Right lobe of liver (tissue), 6 donors: ENCODE measurements around the gene NBEA. TPM values are rescaled to one million over a fixed set of nuclear protein-coding genes. Genes with fewer than 3 reads are reported as not detected.

Experiments used
- ATAC-seq, 4 donors: fragments of 200-7000 bp; cut with Tn5 transposase; one replicate each; pipeline ENCODE4 v1.9.1; 2020; ENCODE audit warnings: mild to moderate bottlenecking in 4 of 4, moderate library complexity in 4 of 4
- DNase-seq, 3 donors: peaks; one replicate each; pipeline ENCODE4 v3.0.0-alpha.2; 2020
- H3K27ac ChIP-seq, 3 donors: fragments of 200-600 bp; one replicate each; pipeline ENCODE4 v1.8.0; 2022
- H3K27me3 ChIP-seq, 2 donors: fragments of 200-600 bp; one replicate each; pipeline ENCODE4 v1.8.0; 2022
- H3K36me3 ChIP-seq, 4 donors: fragments of 200-600 bp; sonication (generic) in 1 of 4; one replicate each; pipeline versions ENCODE4 v1.5.1 to v1.8.0; 2017 to 2022; ENCODE audit warnings: control low read depth in 1 of 4
- H3K4me1 ChIP-seq, 4 donors: fragments of 200-600 bp; sonication (generic) in 1 of 4; one replicate each; pipeline versions ENCODE4 v1.5.1 to v1.8.0; 2017 to 2022; ENCODE audit warnings: control low read depth in 1 of 4
- H3K4me3 ChIP-seq, 3 donors: fragments of 200-600 bp; one replicate each; pipeline ENCODE4 v1.8.0; 2022
- H3K9me3 ChIP-seq, 4 donors: fragments of 200-600 bp; sonication (generic) in 1 of 4; one replicate each; pipeline versions ENCODE4 v1.5.1 to v1.8.0; 2017 to 2022; ENCODE audit warnings: control low read depth in 1 of 4
- CTCF ChIP-seq, 4 donors: fragments of 200-600 bp in 3 of 4; fragments of 450-650 bp in 1 of 4; IDR thresholded peaks; one replicate each; pipeline versions ENCODE4 v1.5.1 to v1.8.0; 2016 to 2022; ENCODE audit warnings: antibody characterized with exemption in 4 of 4, mild to moderate bottlenecking in 2 of 4
- POLR2A ChIP-seq: fragments of 450-650 bp; IDR thresholded peaks from one replicate; pipeline ENCODE4 v1.6.1; 2017; ENCODE audit warnings: antibody characterized with exemption, mild to moderate bottlenecking
- WGBS: methylation state at CpG from one replicate; pipeline ENCODE4 v1.1.6; 2018; ENCODE audit warnings: low coverage, low lambda C conversion rate; ENCODE audit not compliant: insufficient coverage; ENCODE audit errors: missing lambda C conversion rate; 5-methylcytosine and 5-hydroxymethylcytosine counted together
- intact Hi-C, 2 donors: fragments of 100-400 bp; cut with DNase I; formaldehyde crosslinking; loops; one replicate each; pipeline versions ENCODE4 v1.11.2 to v1.14.1; 2022
- total RNA-seq, 6 experiments: library from RNA; depleted of rRNA in 2 of 6; stranded (reverse); fragments of >200 nt in 2 of 6; fragmentation: NEBNext Ultra II Directional in 3 of 6; extraction: Animal tissue kit (Norgen Biotek cat#: 25700) in 3 of 6; gene quantifications; one replicate each; pipeline versions ENCODE4 v1.1.0 to v1.2.4, GENCODE V29; 2016 to 2023
- donor health status: DM: no; HTN: yes; CAD: no.
- donor health status: DM: no; HTN: no; CAD: no.
- donor health status: DM: no; HTN: no; CAD: no.
- donor health status: DM: no; HTN: yes; CAD: no.
- donor health status: DM: no; HTN: yes; CAD: no.

NBEA gene
- total RNA-seq, 6 experiments from 2014 or later: 0.62 to 1.7 (median 0.75) TPM

DNA sequence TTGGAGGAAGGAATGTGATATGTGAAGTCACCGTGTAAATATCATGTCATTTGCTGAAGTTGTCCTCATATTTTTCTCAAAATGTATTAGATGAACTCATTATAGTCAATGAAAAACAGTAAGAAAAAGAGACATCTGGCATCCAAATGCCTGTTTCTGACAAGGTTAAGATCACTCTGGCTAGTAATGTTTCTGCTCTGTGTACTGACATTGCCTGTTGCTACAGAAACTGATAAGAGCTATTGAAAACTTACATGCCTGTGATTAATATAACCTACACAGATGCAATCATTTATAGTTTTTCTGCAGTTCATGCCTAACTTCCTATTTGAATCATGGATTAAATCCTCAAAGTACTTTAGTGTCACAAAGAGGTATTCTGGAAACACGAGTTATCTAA lies 249.8 kb downstream of the NBEA start:
- Histone ChIP-seq H3K4me3 (no peak overlapping the region), H3K9me3 (no peaks in the 10 kb centered on the region), H3K36me3 (no peaks in the 10 kb centered on the region), H3K27ac (no peak overlapping the region), H3K27me3 (no peaks in the 10 kb centered on the region), H3K4me1 (no peaks in the 10 kb centered on the region)
- intact Hi-C loops: no loop called here
- no peak for ATAC-seq
- no peak for DNase-seq
- 85% methylated on average over 2 of the region's 2 CpGs for WGBS
- no peak for TF ChIP-seq POLR2A

- no peak overlapping the region for H3K27ac ChIP-seq
- no peaks in the 10 kb centered on the region for H3K36me3 ChIP-seq
- intact Hi-C loops: no loop called here
- ATAC-seq: no peak
- no peak overlapping the region for H3K4me3 ChIP-seq
- H3K9me3 ChIP-seq: no peaks in the 10 kb centered on the region
- TF ChIP-seq CTCF (IDR thresholded peaks at IDR 0.05): no peak
- no peak for TF ChIP-seq POLR2A
- H3K27me3 ChIP-seq: no peaks in the 10 kb centered on the region
- H3K4me1 ChIP-seq: no peaks in the 10 kb centered on the region
- no peak for DNase-seq
- WGBS: 85% methylated on average over 8 of the region's 8 CpGs
Measured at GRCh38 chr13:35198613-35199200, 256.6 kb downstream of the NBEA start.

DNA sequence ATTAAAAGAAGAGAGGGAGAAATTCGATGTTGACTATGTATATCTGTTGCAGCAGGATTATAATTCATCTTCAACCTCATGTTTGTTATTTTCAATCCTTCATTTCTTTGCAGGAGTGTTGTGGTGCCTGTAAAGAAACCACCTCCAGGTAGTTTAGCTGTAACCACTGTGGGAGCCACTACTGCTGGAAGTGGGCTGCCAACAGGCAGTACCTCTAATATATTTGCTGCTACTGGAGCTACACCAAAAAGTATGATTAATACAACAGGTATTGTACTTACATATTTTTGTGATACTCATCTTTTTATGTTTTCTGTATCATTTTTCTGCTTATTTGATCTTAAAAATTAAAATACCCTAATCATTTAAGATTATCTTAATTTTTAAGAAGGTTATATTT lies 266.5 kb downstream of the NBEA start:
- no peaks in the 10 kb centered on the region for H3K27me3 ChIP-seq
- TF ChIP-seq CTCF (IDR thresholded peaks at IDR 0.05) (no peak), POLR2A (no peak)
- H3K9me3 ChIP-seq: no peaks in the 10 kb centered on the region
- intact Hi-C loops: no loop called here
- 50% methylated on average over 1 of the region's 1 CpG for WGBS
- H3K4me3 ChIP-seq: no peak overlapping the region
- H3K27ac ChIP-seq: no peak overlapping the region
- H3K4me1 ChIP-seq: no peaks in the 10 kb centered on the region
- ATAC-seq (no peak), DNase-seq (no peak)
- H3K36me3 ChIP-seq: no peaks in the 10 kb centered on the region

GRCh38 chr13:35210261-35210660 lies 268.2 kb downstream of the NBEA start:
- ATAC-seq: no peak
- DNase-seq: no peak
- Histone ChIP-seq H3K27me3 (no peaks in the 10 kb centered on the region), H3K36me3 (no peaks in the 10 kb centered on the region), H3K4me1 (no peaks in the 10 kb centered on the region), H3K9me3 (no peaks in the 10 kb centered on the region), H3K4me3 (no peak overlapping the region), H3K27ac (no peak overlapping the region)
- WGBS: 38% methylated on average over 2 of the region's 2 CpGs
- intact Hi-C loops: no loop called here
- TF ChIP-seq POLR2A (no peak), CTCF (IDR thresholded peaks at IDR 0.05) (peak in 1 of 4 donors; percentile 7)

DNA sequence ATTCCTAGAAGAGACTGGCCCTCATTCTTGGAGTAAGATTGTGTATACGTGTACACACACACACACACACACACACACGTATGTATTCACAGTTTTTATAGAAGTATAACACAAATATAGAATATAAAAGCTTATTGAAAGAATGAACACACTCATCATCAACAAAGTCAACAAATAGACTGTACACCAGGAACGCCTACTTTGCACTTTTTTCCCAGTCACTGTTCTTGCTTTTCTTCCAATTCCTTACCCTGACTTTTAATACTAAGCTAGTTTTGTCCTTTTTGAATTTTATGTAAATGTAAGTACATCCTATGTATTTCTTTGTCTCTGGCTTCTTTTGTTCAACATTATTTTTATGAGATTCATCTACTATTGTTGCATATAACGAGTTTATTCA lies 269.9 kb downstream of the NBEA start:
- Histone ChIP-seq H3K36me3 (no peaks in the 10 kb centered on the region), H3K4me1 (no peaks in the 10 kb centered on the region), H3K27me3 (no peaks in the 10 kb centered on the region), H3K27ac (no peak overlapping the region), H3K4me3 (no peak overlapping the region), H3K9me3 (no peaks in the 10 kb centered on the region)
- ATAC-seq: no peak
- no peak for DNase-seq
- no peak for TF ChIP-seq POLR2A
- no peak for TF ChIP-seq CTCF (IDR thresholded peaks at IDR 0.05)
- 52% methylated on average over 4 of the region's 4 CpGs for WGBS
- intact Hi-C loops: no loop called here
